ENCODE results near the gene UGT1A8.

DNA sequence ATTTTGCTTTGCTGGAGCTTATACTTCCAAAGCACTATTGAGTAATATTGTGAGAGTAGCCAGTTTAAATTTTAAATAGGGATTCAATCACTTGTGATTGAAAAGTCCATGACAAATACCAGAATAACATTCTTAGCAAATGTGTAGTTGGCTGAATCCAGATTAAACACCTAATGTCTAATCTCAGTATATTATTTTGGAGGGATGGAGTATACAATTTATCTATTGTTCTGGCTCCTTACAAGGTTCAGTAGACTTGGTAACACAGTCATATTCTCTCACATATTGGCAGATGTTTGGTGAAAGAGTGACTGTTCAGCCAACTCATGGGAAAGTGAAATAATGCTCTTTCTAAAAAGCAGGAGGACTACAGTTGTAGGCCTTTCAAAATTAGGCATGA is 56.5 kb downstream of the UGT1A8 start:
- TF ChIP-seq CTCF (IDR thresholded peaks at IDR 0.05; ENCODE audit: low read depth, low read length) (no peak), MAX (IDR thresholded peaks at IDR 0.05; ENCODE audit: low read depth, low read length) (no peak), POLR2A (IDR thresholded peaks at IDR 0.05; ENCODE audit: extremely low read depth, insufficient read length) (no peak), MYC (IDR thresholded peaks at IDR 0.05; ENCODE audit: low read depth, low read length) (no peak)
